Measurements from ENCODE around the gene AMER2. TPM values are rescaled to one million over a fixed set of nuclear protein-coding genes. Genes with fewer than 3 reads are reported as not detected.

The AMER2 gene
- total RNA-seq, 4 donors from 2014 or later = 0.05 to 0.32 (median 0.13) TPM; not detected in 1

GRCh38 chr13:25213715-25214114 is 41.6 kb upstream of the AMER2 start:
- peaks cover 7% of the 10 kb centered on the region for H3K4me1 ChIP-seq
- H3K4me3 ChIP-seq = no peak overlapping the region
- DNase-seq (ENCODE audit: low spot score in 2 of 2) = no peak
- H3K36me3 ChIP-seq = no peaks in the 10 kb centered on the region
- no peak overlapping the region for H3K27ac ChIP-seq
- H3K27me3 ChIP-seq = peaks cover 4% of the 10 kb centered on the region
- no peaks in the 10 kb centered on the region for H3K9me3 ChIP-seq
- WGBS = 100% methylated on average over 1 of the region's 2 CpGs
- TF ChIP-seq POLR2AphosphoS5 (IDR thresholded peaks at IDR 0.05) (peak in 1 of 3 donors; percentile 18), EP300 (IDR thresholded peaks at IDR 0.05) (no peak)

DNA sequence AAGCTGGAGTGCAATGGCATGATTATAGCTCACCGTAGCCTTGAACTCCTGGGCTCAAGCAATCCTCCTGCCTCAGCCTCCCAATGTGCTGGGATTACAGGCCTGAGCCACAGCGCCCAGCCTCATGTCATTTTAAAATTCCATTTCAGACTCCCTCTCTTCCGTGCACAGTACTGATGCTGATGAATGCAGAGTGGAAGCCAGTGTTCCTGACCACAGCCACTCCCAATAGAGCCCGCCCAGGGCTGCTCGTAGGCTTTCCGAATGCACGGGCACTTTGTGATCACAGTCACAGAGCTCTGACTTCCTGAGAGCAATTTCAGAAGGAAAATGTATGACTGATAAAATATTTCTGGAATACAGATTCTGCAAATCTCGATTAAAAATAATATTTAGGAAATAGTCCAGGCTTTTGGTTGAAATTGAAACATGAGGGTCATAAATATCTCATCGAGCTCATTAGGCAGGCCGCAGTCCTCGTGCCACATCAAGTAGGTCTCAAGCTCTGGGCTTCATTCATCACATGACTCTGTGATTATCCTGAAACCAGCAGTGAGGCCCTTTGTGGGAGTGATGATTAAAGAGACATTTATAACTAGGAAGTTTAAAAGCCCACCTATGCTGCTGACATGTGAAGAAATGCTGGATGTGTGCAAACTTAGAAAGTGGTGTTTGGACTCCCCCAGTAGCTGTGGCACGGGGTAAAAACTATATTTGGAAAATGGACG is 38.9 kb upstream of the AMER2 start:
- TF ChIP-seq, protein P1, sequence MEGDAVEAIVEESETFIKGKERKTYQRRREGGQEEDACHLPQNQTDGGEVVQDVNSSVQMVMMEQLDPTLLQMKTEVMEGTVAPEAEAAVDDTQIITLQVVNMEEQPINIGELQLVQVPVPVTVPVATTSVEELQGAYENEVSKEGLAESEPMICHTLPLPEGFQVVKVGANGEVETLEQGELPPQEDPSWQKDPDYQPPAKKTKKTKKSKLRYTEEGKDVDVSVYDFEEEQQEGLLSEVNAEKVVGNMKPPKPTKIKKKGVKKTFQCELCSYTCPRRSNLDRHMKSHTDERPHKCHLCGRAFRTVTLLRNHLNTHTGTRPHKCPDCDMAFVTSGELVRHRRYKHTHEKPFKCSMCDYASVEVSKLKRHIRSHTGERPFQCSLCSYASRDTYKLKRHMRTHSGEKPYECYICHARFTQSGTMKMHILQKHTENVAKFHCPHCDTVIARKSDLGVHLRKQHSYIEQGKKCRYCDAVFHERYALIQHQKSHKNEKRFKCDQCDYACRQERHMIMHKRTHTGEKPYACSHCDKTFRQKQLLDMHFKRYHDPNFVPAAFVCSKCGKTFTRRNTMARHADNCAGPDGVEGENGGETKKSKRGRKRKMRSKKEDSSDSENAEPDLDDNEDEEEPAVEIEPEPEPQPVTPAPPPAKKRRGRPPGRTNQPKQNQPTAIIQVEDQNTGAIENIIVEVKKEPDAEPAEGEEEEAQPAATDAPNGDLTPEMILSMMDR (IDR thresholded peaks at IDR 0.05) = no peak
- no peak for TF ChIP-seq POLR2AphosphoS5 (IDR thresholded peaks at IDR 0.05)
- TF ChIP-seq EP300 (IDR thresholded peaks at IDR 0.05) = no peak
- TF ChIP-seq POLR2A (IDR thresholded peaks at IDR 0.05) = no peak
- Histone ChIP-seq H3K4me1 (peaks cover 7% of the 10 kb centered on the region), H3K9me3 (no peaks in the 10 kb centered on the region), H3K4me3 (no peak overlapping the region), H3K36me3 (no peaks in the 10 kb centered on the region), H3K27ac (no peak overlapping the region), H3K27me3 (no peaks in the 10 kb centered on the region)
- 80% methylated on average over 13 of the region's 13 CpGs for WGBS
- DNase-seq (ENCODE audit: low spot score in 2 of 2) = no peak

DNA sequence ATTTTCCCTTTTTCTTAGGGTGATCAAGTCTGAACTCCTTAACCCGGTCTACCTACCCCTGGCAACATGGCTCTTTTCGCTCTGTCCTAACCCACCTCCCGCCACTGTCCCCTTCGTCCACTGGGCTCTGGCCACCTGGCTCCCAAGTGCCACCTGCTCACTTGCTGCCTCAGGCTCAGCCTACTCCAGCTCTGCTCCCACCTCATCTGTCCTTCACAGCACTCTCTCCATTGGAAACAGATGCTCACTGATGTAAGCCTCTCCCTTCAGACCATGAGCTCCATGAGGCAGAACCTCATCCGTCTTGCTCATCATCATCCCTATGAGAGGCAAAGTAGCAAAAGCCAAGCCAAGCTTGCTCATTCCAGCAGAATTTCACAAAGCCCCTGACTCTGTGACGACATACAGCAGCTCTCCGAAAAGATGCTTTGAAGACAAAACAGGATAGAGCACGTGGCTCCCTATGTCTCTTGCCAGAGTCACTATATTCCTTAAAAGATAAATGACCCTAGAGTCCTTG is 35.3 kb upstream of the AMER2 start:
- DNase-seq (ENCODE audit: low spot score in 2 of 2) = no peak
- no peaks in the 10 kb centered on the region for H3K4me1 ChIP-seq
- no peaks in the 10 kb centered on the region for H3K36me3 ChIP-seq
- H3K4me3 ChIP-seq = no peak overlapping the region
- 87% methylated on average over 8 of the region's 8 CpGs for WGBS
- no peaks in the 10 kb centered on the region for H3K9me3 ChIP-seq
- TF ChIP-seq POLR2A (IDR thresholded peaks at IDR 0.05) (no peak), EP300 (IDR thresholded peaks at IDR 0.05) (no peak), POLR2AphosphoS5 (IDR thresholded peaks at IDR 0.05) (no peak)
- TF ChIP-seq, protein P1 (IDR thresholded peaks at IDR 0.05) = no peak
- H3K27me3 ChIP-seq = no peaks in the 10 kb centered on the region
- no peak overlapping the region for H3K27ac ChIP-seq

GRCh38 chr13:25204863-25205262 is 32.8 kb upstream of the AMER2 start:
- Histone ChIP-seq H3K4me1 (no peaks in the 10 kb centered on the region), H3K27me3 (no peaks in the 10 kb centered on the region), H3K36me3 (no peaks in the 10 kb centered on the region), H3K9me3 (no peaks in the 10 kb centered on the region), H3K27ac (no peak overlapping the region), H3K4me3 (no peak overlapping the region)
- TF ChIP-seq POLR2AphosphoS5 (IDR thresholded peaks at IDR 0.05) (no peak), EP300 (IDR thresholded peaks at IDR 0.05) (no peak), POLR2A (IDR thresholded peaks at IDR 0.05) (no peak)
- TF ChIP-seq, protein P1 (IDR thresholded peaks at IDR 0.05) = no peak
- 77% methylated on average over 4 of the region's 4 CpGs for WGBS
- DNase-seq (ENCODE audit: low spot score in 2 of 2) = no peak

DNA sequence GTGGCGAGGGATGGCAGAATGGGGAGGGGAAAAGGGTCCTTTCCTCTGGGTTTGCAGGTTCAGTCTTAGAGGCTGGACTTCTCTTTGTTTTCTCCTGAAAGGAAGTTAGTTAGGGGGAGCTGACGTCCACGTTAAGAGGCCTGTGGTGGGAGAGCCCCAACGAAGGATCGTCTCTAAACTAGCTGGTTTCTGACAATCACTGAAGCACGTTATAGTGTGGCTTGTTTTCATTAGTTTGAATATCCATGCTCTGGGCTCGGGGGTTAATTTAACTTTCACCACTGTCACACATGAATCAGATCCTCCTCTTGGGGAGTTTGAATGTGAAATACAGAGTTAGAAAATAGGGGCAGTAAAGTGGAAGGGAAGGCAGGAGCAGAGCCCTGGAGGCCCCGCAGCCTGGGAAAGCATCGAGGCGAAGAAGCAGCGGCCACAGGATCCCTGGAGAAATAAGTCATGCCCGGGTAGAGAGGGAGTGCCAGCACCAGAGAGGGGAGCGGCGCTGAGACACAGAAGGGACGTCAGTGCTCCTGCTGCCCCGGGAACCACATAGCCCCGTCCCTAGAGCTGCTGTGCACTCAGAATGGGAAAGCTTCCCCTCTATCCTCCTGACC is 31.1 kb upstream of the AMER2 start:
- Histone ChIP-seq H3K4me1 (peaks cover under 1% of the 10 kb centered on the region), H3K27me3 (no peaks in the 10 kb centered on the region), H3K9me3 (no peaks in the 10 kb centered on the region), H3K36me3 (no peaks in the 10 kb centered on the region), H3K27ac (no peak overlapping the region), H3K4me3 (no peak overlapping the region)
- no peak for TF ChIP-seq POLR2A (IDR thresholded peaks at IDR 0.05)
- no peak for TF ChIP-seq EP300 (IDR thresholded peaks at IDR 0.05)
- TF ChIP-seq POLR2AphosphoS5 (IDR thresholded peaks at IDR 0.05) = no peak
- TF ChIP-seq, protein P1 (IDR thresholded peaks at IDR 0.05) = no peak
- DNase-seq (ENCODE audit: low spot score in 2 of 2) = no peak
- 57% methylated on average over 17 of the region's 17 CpGs for WGBS
